Nephron (organoid): ENCODE results near the gene CNDP2.

Source experiments
- H3K27ac Mint-ChIP-seq, 3 experiments: 2 replicates each; pipeline ENCODE4 v1.8.0; 2020; ENCODE audit warnings: mixed read lengths in 3 of 3, mild to moderate bottlenecking in 2 of 3, moderate library complexity in 1 of 3
- H3K27me3 Mint-ChIP-seq: 2 replicates; pipeline ENCODE4 v1.8.0; 2021; ENCODE audit warnings: low read depth, mild to moderate bottlenecking, moderate library complexity, mixed read lengths
- H3K36me3 Mint-ChIP-seq: 2 replicates; pipeline ENCODE4 v1.8.0; 2020; ENCODE audit warnings: low read depth, mixed read lengths
- H3K4me1 Mint-ChIP-seq: 2 replicates; pipeline ENCODE4 v1.8.0; 2020; ENCODE audit warnings: mixed read lengths
- H3K4me3 Mint-ChIP-seq, 3 experiments: 2 replicates each; pipeline ENCODE4 v1.8.0; 2020; ENCODE audit warnings: mild to moderate bottlenecking in 3 of 3, mixed read lengths in 3 of 3, moderate library complexity in 2 of 3
- H3K9me3 Mint-ChIP-seq: 2 replicates; pipeline ENCODE4 v1.8.0; 2020; ENCODE audit warnings: mixed read lengths
- TF ChIP-seq, protein P1 (sequence below), 3 experiments: fragments of 200-600 bp; sonication (generic); IDR thresholded peaks; one replicate each; pipeline ENCODE4 v1.5.0; 2021; ENCODE audit warnings: antibody characterized with exemption in 3 of 3; ENCODE audit not compliant: unreplicated experiment in 3 of 3

CNDP2 gene

DNA sequence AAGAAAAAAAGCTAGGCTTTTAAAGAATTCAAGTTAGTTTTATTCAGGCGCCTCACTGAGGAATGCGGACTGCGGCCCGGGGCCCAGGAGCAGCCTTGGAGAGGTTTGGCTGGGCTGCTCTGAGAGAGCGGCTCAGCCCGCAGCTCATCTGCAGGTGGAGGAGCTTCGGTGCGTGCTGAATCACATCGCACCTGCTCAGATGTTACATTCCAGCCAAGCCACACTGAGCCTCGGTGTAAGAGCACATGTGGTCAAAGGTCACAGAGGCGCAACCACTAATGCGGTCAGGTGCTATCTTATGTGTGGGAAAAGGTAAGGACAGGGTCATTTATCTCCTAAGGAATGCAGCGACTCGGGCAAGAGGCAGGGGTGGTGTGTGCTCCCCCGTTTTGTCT is 21.1 kb downstream of the CNDP2 start:
- Mint-ChIP-seq H3K27me3 (no peaks in the 10 kb centered on the region), H3K4me3 (no peak overlapping the region), H3K27ac (no peak overlapping the region), H3K36me3 (peaks cover 62% of the 10 kb centered on the region), H3K4me1 (no peaks in the 10 kb centered on the region), H3K9me3 (no peaks in the 10 kb centered on the region)
- TF ChIP-seq, protein P1, sequence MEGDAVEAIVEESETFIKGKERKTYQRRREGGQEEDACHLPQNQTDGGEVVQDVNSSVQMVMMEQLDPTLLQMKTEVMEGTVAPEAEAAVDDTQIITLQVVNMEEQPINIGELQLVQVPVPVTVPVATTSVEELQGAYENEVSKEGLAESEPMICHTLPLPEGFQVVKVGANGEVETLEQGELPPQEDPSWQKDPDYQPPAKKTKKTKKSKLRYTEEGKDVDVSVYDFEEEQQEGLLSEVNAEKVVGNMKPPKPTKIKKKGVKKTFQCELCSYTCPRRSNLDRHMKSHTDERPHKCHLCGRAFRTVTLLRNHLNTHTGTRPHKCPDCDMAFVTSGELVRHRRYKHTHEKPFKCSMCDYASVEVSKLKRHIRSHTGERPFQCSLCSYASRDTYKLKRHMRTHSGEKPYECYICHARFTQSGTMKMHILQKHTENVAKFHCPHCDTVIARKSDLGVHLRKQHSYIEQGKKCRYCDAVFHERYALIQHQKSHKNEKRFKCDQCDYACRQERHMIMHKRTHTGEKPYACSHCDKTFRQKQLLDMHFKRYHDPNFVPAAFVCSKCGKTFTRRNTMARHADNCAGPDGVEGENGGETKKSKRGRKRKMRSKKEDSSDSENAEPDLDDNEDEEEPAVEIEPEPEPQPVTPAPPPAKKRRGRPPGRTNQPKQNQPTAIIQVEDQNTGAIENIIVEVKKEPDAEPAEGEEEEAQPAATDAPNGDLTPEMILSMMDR (IDR thresholded peaks at IDR 0.05; ENCODE audit: unreplicated experiment in 3 of 3) = no peak

DNA sequence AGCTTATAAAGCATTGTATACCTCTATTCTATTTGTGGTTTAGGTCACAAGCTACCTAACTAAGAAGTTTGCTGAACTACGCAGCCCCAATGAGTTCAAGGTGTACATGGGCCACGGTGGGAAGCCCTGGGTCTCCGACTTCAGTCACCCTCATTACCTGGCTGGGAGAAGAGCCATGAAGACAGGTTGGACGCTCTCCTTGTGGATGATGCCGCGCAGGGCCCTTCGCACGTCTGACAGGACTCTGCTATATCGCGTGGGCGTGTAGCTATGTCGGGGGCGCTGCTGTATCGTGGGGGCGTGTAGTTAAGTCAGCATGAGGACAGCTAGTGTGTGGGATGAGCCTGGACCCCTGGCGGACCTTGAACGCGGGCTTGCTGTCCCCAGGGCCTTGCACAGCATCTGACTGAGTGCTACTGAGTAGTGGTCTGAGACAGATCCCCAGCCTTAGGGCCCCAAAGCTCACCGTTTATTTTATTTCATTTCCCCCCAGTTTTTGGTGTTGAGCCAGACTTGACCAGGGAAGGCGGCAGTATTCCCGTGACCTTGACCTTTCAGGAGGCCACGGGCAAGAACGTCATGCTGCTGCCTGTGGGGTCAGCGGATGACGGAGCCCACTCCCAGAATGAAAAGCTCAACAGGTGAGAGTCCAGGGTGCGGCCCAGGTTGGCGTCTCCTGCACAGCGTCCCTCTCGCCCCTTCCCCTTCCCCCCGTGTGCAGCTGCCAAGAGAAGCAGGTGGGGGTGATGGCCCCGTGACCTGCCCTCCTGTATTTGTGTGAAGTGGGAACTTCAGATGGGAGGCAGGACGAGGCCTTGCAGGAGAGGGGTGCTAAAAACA is 22.5 kb downstream of the CNDP2 start:
- no peak overlapping the region for H3K27ac Mint-ChIP-seq
- H3K9me3 Mint-ChIP-seq = no peaks in the 10 kb centered on the region
- no peaks in the 10 kb centered on the region for H3K27me3 Mint-ChIP-seq
- no peak overlapping the region for H3K4me3 Mint-ChIP-seq
- TF ChIP-seq, protein P1 (IDR thresholded peaks at IDR 0.05; ENCODE audit: unreplicated experiment in 3 of 3) = no peak
- peaks cover 63% of the 10 kb centered on the region for H3K36me3 Mint-ChIP-seq
- H3K4me1 Mint-ChIP-seq = peaks cover 8% of the 10 kb centered on the region

DNA sequence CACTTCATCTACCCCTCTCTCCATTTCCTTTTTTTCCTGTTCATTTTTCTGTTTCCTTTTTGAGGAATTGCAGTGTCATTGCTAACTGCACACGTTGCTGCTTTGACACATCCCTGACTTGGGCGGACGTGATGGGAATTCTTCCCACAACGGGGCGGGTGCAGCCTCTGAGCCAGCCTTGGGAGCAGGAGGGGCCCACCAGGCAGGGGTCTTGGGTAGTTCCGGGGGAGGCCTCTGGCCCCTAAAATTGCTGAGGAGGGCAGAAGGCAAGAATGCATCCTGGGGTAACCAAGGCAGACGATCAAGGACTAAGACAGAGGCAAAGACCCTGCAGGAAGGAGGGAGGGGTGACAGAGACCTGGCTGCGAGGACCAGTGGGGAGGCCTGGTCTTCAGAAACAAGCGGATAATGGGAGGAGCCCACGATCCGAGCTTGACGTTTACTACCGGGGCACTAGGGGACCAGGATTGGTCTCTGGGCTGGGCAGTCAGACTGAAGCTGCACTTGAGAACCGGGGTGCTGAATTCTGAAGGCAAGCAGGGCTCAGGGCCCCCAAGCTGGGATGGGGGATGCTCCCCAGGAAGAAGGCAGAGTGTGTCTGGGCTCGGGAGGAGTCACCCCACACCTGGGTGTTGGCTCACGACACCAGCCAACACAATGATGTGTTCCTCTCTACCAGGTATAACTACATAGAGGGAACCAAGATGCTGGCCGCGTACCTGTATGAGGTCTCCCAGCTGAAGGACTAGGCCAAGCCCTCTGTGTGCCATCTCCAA is 23.3 kb downstream of the CNDP2 start:
- TF ChIP-seq, protein P1 (IDR thresholded peaks at IDR 0.05; ENCODE audit: unreplicated experiment in 3 of 3) = no peak
- Mint-ChIP-seq H3K36me3 (peaks cover 58% of the 10 kb centered on the region), H3K4me3 (no peak overlapping the region), H3K9me3 (no peaks in the 10 kb centered on the region), H3K27ac (no peak overlapping the region), H3K27me3 (no peaks in the 10 kb centered on the region), H3K4me1 (peaks cover 16% of the 10 kb centered on the region)

DNA sequence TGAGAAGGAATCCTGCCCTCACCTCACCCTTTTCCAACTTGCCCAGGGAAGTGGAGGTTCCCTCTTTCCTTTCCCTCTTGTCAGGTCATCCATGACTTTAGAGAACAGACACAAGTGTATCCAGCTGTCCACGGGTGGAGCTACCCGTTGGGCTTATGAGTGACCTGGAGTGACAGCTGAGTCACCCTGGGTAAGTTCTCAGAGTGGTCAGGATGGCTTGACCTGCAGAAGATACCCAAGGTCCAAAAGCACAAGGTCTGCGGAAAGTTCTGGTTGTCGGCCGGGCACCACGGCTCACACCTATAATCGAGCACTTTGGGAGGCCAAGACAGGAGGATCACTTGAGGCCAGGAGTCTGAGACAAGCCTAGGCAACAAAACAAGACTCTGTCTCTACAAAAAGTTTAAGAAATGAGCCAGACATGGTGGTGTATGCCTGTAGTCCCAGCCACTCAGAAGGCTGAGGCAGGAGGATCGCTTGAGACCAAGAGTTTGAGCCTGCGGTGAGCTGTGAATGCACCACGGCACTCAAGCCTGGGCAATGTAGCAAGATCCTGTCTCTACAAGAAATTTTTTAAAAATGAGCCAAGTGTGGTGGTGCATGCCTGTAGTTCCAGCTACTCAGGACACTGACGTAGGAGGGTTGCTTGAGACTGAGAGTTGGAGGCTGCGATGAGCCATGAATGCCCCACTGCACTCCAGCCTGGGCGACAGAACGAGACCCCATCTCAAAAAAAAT is 24.1 kb downstream of the CNDP2 start:
- H3K9me3 Mint-ChIP-seq = no peaks in the 10 kb centered on the region
- TF ChIP-seq, protein P1 (IDR thresholded peaks at IDR 0.05; ENCODE audit: unreplicated experiment in 3 of 3) = no peak
- H3K4me1 Mint-ChIP-seq = peaks cover 16% of the 10 kb centered on the region
- no peak overlapping the region for H3K4me3 Mint-ChIP-seq
- peaks cover 58% of the 10 kb centered on the region for H3K36me3 Mint-ChIP-seq
- H3K27me3 Mint-ChIP-seq = no peaks in the 10 kb centered on the region
- no peak overlapping the region for H3K27ac Mint-ChIP-seq

DNA sequence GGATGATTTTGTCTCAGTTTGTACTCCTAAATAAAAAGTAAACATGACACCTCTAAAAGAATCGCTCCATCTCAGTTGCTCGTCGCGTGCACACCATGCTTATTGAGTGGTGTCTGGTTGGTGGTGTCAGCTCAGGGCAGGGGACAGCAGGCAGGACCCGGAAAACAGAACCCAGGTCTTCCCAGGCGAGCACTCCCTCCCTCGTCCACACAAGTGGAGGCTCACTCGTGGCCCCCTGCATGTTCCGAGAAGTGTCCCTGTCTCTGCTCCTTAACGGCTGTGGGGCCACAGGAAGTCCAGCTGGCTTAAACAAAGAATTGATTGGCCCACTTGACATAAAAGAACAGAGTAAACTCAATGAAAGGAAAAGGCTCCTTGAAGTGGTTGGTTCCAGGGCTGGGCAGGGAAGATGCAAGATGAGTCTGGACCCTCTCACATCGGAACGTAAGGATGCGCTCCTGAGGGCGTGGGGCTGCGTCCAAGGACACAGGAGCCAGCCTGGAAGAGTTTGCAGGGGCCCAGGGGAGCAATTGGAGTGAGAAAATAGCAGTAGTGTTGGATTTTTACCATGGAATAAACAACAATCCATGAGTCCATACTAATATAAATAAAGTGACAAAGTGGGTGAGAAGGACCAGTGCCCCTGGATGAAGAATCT is 25.0 kb downstream of the CNDP2 start:
- H3K27me3 Mint-ChIP-seq = no peaks in the 10 kb centered on the region
- TF ChIP-seq, protein P1 (IDR thresholded peaks at IDR 0.05; ENCODE audit: unreplicated experiment in 3 of 3) = no peak
- H3K9me3 Mint-ChIP-seq = no peaks in the 10 kb centered on the region
- H3K4me1 Mint-ChIP-seq = peaks cover 16% of the 10 kb centered on the region
- no peak overlapping the region for H3K27ac Mint-ChIP-seq
- H3K36me3 Mint-ChIP-seq = peaks cover 58% of the 10 kb centered on the region
- H3K4me3 Mint-ChIP-seq = no peak overlapping the region
